Body of pancreas (tissue), 4 donors: ENCODE measurements around the gene FERMT2.

Source experiments
- CTCF ChIP-seq, 7 experiments: fragments of 450-650 bp in 4 of 7; fragments of 200-600 bp in 3 of 7; sonication (generic) in 3 of 7; IDR thresholded peaks; one replicate each; pipeline ENCODE4 v1.5.1; 2016 to 2019; ENCODE audit warnings: antibody characterized with exemption in 7 of 7
- POLR2A ChIP-seq, 3 donors: fragments of 450-650 bp; IDR thresholded peaks; one replicate each; pipeline ENCODE4 v1.6.1; 2016; ENCODE audit warnings: antibody characterized with exemption in 3 of 3, mild to moderate bottlenecking in 2 of 3

GRCh38 chr14:52882824-52883223, 68.0 kb downstream of the FERMT2 start:
- TF ChIP-seq CTCF (IDR thresholded peaks at IDR 0.05) (no peak), POLR2A (IDR thresholded peaks at IDR 0.05) (no peak)
